Right lung (tissue), 5 donors: ENCODE data around the gene RPL22. TPM values are rescaled to one million over a fixed set of nuclear protein-coding genes. Genes with fewer than 3 reads are reported as not detected.
A peak's percentile ranks its signal among the peaks of the same experiment; 100 is the strongest.

ENCODE experiments used
- DNase-seq, 2 donors: peaks; one replicate each; pipeline ENCODE4 v3.0.0-alpha.2; 2013
- polyA plus RNA-seq, 5 donors: library from polyadenylated mRNA; unstranded; fragments of 120-200 nt; gene quantifications; one replicate each; pipeline versions ENCODE4 v1.2.1 to v1.2.3, GENCODE V29; 2013; ENCODE audit warnings: inconsistent platforms in 1 of 5, low replicate concordance in 1 of 5; ENCODE audit not compliant: insufficient read length in 5 of 5, insufficient read depth in 1 of 5

The RPL22 gene
- polyA plus RNA-seq, 5 donors: 588 to 886 (median 686) TPM

GRCh38 chr1:6158181-6158580 is 41.2 kb downstream of the RPL22 start:
- no peak for DNase-seq

DNA sequence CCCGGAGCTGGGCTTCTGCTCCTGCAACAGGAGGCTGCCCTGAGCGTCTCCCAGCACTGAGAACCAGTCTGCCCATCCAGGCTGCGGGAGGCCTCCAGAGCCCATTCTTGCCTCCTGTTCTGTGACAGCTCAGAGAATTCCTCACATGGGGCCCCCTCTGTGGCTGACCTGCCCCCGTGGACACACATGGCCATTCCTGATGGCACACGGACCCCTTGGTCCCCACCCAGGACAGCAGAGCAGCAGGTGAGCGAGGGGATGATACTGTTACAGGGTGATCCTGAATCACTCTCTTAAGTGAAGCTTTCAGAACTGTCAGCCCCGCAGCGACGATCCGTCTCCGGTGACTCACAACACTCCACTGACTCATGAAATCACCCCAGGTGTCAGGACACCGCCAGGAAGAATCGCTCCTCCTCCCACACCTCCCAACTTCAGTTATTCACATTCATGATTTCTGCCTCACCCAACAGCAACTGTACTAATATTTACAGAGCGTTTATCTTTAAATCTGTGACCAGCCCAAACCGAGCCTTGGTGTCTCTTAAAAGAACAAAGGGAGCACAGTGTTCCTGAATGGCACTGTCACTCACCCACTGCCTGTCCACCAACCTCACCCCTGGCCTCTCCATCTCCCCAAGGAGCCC is 41.7 kb downstream of the RPL22 start:
- no peak for DNase-seq

DNA sequence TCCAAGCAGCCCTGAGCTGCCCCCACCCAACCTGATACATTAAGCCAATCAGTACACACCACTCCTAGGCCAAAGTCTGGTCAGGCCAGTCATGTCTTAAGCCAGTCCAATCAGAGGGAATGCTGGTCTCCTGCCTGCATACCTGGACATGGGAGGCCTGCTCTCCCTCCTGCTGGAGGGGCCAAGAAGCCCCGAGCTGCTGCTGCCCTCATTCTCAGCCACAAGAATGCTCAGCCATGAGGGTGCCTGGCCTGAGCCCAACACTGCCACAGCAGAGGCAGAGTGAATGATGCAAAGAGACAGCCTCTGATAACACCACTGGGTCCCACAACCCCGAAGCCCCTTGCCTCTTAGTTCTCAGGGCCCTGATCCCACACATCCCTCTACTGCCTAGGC is 42.3 kb downstream of the RPL22 start:
- DNase-seq: no peak

GRCh38 chr1:6154525-6155319 is 44.7 kb downstream of the RPL22 start:
- DNase-seq: no peak

DNA sequence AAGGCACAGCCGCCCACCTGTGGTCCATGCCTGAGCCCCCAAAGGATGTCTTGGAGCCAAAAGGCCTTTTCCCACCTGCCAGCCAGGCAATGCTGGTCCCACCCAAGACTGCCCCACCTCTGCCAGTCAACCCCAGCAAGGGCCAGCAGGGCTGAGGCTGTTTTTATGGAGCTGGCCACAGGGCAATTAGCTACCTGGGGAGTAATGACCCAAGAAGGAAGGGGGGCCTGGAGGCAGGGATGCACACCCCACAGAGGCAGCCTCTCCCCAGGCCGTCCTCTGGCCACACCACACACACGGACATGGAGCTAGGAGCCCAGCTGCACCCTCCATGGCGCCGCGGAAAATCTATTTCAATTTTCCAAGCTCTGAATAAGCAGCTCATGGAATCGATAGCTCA is 46.5 kb downstream of the RPL22 start:
- DNase-seq: no peak

DNA sequence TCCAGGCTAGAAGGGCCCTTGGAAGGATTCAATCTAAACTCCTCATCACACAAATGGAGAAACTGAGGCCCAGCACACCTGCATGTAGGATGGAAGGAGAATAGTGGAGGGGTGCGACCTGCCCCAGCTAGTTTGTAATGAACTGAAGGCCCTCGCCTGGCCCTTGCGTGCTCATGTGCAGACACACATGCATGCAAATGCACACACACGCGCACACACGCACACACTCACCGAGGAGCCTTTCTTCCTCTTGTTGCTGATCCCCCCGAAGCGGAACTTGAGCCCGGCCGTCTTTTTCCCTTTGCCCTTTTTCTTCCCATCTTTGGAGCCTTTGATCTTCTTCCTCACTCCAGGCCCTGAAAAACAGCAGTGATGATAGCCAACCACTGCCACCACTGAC is 47.2 kb downstream of the RPL22 start:
- DNase-seq: no peak

- no peak for DNase-seq
These were observed 48.0 kb downstream of the RPL22 start for GRCh38 chr1:6151291-6151822.

DNA sequence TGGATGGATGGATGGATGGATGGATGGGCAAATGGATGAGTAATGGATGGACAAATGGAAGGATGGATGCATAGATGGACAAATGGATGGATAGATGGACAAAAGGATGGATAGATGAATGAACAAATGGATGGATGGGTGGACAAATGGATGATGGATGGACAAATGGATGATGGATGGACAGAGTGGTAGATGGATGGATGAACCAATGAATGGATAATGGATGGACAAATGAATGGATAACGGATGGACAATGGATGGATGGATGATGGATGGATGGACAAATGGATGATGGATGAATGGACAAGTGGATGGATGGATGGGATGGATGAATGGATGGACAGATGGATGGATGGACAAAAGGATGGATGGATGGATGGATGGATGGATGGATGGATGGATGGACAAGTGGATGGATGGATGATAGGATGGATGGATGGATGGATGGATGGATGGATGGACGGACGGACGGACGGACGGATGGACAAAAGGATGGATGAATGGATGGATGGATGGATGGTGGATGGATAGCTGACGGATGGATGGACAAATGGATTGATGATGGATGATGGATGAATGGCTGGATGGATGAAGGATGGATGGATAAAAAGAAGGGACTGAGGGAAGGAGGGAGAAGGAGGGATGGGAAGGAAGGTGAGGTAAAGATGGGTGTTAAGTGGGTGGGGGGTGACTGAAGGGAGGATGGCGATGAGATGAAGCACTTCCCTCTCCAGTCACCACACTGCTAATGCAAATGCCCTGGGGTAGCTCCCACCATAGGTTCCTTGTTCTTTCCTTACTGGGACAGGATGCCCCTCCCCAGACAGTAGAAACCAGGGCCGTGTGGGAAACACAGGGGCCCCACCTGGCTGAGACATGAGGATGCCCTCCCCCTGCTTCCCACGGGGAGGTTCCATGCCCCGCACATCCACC is 49.1 kb downstream of the RPL22 start:
- no peak for DNase-seq

GRCh38 chr1:6149597-6149996 is 49.8 kb downstream of the RPL22 start:
- DNase-seq: no peak

- DNase-seq: no peak
These were observed 50.7 kb downstream of the RPL22 start for GRCh38 chr1:6148497-6149241.

- DNase-seq: no peak
These were observed 53.5 kb downstream of the RPL22 start for GRCh38 chr1:6145864-6146410.

- DNase-seq: no peak
These were observed 54.0 kb downstream of the RPL22 start for GRCh38 chr1:6145396-6145750.

DNA sequence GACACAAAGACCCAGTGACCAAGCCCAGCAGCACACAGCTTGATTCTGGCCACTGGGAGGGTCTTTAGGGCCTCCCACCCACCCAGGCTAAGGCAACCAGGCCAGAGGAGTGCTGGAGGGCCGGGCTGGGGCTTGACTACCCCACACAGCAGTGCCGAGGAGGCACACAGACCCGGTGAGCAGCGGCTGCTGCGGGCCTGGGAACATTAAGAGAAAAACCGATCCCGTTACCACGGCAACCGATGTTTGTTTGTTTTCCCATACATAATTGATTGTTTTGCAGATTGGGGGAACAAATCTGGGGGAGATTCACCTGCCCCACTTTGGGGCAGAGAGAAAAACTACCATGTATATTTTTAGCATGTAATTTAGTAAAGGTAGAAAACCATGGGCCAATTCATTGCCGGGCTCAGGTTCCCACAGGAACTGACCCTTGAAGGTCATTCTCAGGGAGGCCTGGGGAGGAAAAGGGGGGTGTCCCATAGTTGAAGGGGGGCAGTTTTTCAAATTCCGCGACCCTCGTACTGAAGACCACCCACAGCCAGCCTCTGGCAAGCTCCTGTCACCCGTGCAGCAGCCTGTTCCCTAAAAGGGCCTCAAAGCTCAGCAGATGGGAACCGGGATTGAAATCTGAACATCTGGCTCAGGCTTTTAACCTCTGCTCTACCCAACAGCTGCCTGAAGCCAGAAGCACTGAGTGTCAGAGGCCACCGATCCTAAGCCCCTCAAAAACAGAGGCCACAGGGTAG is 54.6 kb downstream of the RPL22 start:
- no peak for DNase-seq

- no peak for DNase-seq
These were observed 55.2 kb downstream of the RPL22 start for GRCh38 chr1:6144175-6144574.

DNA sequence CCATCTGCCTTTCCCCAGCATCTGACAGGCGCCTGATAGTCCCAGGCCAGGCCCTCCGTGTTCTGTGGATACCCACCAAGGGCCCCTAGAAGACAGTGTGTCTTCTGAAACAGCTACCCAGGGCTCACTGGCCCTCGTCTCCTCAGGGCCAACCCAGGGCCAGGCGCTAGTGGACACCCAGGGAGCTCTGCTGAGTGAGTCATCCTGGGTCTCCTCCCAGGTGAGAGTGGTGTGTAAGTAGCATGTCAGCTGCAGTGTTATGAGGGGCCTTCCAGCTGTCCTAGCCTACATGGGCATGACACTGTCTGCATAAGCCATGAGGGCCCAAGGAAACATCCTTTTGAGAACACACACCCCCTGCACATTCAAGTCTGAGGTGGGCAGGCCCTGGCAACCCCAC is 56.0 kb downstream of the RPL22 start:
- DNase-seq: no peak

DNA sequence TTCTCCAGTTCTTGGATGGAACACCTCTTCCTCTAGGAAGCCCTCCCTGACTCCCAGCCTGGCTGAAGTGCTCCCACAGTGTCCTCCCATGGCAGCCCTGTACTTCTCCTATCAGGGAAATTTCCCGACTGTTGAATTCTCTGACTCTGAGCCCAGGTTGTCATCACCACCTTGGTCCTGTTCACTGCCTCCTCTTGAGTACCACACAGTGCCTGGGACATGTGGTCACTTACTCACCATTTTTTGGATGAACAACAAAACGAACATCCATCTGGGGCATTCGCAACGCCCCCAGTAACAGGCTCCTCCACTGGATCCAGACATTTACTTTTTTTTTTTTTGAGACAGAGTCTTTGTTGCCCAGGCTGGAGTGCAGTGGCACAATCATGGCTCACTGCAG is 56.7 kb downstream of the RPL22 start:
- DNase-seq: no peak

GRCh38 chr1:6142036-6142621 is 57.3 kb downstream of the RPL22 start:
- DNase-seq: no peak

DNA sequence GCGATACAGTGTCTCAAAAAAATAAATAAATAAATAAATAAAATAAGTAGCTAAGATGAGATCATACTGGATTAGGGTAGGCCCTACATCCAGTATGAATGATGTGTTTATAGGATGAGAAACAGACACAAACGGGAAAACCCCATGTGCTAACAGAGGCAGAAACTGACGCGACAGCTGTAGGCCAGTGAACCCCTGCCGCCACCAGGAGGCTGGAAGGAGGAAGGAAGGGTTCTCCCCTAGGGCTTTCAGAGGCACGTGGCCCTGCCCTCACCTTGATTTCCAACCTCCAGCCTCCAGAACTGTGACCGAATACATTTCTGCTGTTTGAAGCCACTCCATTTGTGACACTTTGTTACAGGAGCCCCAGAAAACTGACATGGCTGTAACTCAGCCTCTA is 57.8 kb downstream of the RPL22 start:
- DNase-seq: peak in 1 of 2 donors; percentile 3

DNA sequence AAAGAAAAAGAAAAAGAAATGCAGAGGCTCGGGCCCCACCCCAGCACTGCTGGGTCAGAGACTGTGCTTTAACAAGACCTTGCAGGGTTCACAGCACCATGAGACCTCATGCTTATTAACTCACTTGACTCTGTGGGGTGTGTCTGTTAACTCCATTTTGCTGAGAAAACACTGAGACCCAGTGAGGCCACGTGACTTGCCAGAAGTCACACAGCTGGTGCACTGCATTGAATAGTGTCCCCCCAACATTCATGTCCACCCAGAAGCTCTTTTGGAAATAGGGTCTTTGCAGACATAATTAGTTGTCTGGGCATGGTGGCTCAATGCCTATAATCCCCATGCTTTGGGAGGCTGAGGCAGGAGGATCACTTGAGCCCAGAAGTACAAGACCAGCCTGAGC is 59.0 kb downstream of the RPL22 start:
- DNase-seq: no peak

- no peak for DNase-seq
These were observed 61.6 kb downstream of the RPL22 start for GRCh38 chr1:6137758-6138157.
